GM21390 (cell line): ENCODE data around the gene ACSF2.
"Not testable (repeated sequence)": the region's sequence is repeated elsewhere in the genome, so short reads cannot be mapped to it uniquely, and the experiment has no call there.

Source experiments
- ATAC-seq: cut with Tn5 transposase; IDR thresholded peaks from one replicate; pipeline ENCODE4 v1.9.1; 2021; ENCODE audit not compliant: unreplicated experiment

ACSF2 gene

DNA sequence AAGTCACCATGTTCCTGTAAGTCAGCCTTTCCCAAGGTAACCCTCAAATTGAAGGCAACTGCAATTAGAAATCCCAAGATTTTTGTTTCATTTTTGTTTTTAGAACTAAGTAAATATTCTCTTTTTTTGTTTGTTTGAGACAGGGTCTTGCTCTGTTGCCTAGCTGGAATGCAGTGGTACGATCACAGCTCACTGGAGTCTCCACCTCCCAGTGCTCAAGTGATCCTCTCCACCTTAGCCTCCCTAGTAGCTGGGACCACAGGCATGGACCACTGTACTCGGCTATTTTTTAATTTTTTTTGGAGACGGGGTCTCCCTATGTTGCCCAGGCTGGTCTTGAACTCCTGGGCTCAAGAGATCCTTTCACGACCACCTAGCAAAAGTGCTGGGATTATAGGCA, 18.1 kb upstream of the ACSF2 start:
- ATAC-seq, result no peak

DNA sequence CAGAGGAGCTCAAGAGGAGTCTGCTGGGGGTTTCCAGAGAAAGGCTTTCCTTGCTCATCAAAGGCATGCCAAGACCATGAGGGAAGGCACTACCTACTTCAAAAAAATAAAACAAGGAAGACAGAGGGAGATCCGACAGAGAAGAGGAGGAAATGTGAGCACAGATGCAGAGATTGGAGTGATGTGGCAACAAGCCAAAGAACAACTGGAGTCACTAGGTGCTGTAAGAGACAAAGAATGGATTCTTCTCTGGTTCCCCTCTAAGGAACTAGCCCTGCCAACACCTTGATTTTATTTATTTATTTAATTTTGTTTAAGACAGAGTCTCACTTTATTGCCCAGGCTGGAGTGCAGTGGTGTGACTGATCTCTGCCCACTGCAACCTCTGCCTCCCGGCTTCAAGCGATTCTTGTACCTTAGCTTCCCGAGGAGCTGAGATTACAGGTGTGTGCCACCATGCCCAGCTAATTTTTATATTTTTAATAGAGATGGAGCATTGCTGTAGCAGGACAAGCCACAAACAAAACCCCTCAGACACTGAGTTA, 13.8 kb upstream of the ACSF2 start:
- no peak for ATAC-seq

DNA sequence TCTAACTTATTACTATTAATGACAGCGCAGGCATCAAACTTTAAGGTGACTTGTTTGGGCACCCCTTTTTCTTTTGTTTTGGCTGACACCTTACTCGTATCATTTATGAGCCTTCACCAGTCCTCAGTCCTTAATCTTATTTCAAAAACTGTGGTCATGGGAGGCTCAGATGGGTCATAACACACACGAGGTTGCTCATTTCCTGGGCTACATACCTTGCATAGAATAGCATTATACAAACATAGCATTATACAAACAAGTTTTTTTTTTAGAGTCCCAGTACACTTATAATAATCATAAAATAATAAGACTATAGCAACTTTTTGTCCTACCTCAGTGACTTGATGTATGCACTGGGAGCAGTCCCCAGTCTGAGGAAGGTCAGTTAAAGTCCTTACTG, 11.2 kb upstream of the ACSF2 start:
- no peak for ATAC-seq

DNA sequence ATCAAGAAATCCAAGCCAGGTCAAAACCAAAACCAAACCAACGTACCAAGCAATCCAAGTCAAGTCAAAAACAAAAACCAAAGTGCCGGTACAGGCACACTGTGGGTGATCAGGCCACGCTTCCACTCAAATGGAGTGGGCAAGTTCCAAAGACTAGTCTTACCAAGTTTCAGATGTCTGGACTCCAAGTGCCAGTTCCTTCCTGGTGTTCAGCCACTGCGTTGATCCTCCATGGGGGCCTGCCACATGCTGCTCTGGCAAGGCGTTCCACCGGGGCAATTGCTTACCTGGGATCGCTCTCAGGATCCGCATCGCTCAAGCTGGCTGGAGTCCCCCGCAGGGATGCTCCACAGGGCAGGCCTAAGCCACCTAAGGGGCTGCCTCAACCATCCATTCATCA, 6.4 kb upstream of the ACSF2 start:
- ATAC-seq, result not testable (repeated sequence)

DNA sequence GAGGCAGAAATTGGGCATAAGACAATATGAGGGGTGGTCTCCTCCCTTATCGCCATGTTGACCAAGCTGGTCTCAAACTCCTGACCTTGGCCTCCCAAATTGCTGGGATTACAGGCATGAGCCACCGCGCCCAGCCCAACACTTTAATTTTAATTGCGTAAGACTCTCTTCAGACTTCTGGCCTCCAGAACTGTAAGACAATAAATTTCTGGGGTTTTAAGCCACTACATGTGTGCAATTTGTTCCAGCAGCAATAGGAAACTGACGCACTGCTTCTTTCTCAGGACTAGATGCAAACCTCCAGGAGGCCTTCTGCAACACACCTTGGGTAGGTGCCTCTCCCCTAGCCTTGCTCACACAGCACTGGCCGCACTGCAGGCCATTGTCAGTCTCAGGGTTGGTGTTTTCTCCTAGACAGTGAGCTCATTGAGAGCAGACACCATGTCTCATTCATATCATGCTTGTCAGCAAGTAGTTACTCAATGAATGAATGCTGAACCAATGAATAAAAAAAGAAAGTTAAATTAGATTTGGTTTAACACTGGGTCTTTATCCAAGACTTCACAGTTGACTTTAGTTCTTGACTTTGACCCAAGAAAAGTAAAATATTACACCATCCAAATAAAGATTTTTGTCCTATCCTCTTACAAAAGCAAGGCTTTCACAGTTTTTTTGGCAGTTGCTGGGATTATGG, 5.5 kb upstream of the ACSF2 start:
- ATAC-seq, result no peak

DNA sequence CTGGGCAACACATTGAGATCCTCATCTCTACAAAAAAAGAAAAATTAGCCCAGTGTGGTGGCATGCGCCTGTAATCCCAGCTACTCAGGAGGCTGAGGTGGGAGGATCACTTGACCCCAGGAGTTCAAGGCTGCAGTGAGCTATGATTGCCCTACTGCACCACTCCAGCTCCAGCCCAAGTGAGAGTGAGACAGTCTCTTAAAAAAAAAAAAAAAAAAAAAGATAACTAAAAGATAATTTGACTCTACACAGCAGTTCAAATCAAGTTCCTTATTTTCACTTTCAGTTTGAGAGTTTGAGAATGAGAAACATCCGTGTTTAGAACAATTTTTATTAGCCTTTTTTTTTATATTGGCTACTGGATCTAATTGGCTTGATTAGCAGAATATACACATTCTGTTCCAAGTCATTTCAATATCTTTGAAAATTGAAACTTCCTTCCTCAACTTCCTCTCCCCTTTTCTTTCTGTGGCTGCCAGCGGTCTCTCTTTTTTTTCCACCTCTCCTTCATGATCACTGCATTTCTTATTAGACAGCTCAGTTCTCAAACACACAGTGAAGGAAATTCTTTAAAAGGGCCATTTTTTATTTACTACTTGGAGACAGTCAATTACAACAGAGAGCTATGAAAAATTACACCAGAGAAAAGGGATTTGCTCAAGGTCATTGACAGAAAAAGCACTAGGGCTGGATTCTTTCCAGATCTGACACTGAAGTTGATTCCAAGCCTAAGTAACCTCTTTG, 4.5 kb upstream of the ACSF2 start:
- no peak for ATAC-seq

DNA sequence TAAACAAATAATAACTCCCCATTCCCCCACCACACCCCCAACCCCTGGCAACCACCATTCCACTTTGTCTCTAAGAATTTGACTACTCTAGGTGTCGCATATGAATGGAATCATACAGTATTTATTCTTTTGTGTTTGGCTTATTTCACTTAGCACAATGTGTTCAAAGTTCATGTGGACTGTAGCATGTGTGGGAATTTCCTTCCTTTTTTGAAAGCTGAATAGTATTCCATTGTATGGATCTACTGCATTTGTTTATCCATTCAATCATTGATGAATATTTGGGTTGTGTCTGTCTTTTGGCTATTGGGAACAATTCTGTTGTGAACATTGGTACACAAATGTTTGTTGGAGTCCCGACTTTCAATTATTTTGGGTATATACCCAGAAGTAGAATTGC, 3.3 kb upstream of the ACSF2 start:
- ATAC-seq, result no peak

DNA sequence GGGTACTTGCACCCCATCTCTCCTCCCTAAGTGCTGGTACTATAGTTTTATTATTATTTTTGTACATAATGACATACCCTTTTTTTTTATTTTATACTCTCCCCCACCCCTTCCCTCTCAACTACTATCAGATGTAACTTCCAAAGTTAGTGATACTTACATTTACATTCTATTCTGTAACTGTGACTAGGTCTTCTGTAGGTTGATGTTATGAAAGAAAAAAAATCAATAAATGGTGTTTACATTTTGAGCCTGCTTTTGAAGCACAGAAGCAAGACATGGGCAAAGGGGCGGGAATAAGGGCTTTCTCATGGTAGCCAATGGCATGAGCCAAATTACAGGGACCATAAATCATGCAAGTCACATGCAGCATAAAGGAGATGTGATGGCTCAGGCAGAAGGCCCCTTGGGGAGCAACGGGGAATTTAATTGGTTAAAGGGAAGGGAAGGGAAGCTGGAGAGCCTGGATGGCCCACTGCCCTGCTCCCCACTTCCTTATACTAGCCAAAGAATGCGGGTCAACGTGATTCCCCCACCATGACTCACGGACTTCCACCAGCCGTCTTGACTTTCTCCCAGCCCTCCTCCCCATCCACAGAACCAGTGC, 2.4 kb upstream of the ACSF2 start:
- no peak for ATAC-seq

DNA sequence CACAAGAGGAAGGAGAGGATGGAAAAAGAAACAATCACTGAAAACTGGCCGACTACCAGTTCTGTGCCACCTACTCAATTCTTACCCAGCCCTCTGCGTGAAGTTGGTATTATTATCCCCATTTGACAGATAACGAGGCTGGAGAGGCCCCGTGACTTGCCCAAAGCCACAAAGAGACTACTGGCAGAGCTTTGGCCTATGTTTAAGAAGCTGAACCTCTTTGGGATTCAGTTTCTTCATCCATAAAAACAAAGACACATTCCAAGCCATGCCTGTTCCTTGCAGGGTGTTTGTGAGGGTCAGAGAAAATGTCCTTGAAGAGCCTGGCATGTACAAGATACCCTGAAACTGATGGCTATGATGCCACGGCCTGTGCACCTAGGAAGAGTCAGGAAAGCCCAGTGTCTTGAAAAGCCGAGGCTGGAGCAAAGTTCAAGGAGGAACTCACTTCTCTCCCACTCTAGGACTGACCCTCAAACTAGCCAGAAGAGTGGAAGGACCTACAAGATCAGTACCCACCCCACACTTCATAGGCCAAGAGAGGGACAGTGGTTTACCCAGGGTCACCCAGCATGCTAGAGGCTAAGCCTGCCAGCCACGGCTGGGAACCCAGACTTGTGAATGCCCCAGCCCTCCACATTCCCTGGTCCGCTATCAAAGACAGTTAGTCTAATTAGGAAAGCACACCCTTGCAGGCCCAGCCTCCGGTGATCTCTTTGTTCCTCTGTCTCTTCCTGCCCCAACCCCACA, 1.6 kb upstream of the ACSF2 start:
- no peak for ATAC-seq

DNA sequence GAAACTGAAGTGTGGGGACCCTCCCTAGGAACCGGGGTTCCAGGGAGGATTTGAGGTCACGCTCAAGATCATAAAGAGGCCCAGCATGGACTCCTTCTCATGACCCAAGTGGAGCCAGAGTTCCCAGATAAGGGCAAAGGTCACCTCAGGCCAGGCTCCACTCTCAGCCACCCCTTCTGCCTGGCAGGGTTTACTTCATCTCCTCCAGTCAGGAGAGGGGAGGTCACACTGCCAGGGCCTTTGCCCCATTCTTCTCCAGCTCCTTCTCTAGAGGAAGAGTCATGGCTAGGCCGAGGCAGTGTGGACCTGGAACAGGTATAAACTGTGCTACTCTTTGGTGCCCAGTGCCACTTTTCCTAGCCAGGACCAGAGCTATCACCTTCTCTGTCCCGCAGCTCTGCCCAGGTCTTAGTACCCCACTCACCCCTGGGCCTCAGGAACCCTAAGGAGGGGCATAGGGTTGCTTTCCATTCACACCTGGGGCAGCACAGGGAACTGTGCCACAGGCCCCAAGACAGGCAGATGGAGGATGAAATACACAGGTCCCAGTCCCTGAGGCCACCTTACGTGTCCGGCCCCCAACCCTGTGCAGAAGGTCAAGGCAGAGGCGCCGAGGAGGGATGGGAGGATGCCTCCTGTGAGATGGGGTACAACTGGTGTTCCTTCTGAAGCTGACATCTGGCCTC, 879 bp upstream of the ACSF2 start:
- no peak for ATAC-seq

DNA sequence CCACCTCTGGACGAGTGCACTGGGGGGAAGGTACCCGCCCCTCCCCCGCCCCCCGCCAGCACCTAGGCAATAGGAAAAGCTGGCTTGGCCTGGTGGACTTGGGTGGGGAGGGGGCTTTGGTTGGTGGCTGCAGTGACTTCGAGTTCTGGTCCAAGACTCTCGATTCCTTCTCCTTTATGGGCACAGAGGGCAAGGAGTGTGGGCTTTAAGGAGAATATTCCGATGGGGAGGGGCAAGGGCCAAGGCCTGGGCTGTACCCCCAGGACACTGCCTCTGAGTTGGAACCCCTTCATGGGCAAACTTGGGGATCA, 409 bp downstream of the ACSF2 start:
- no peak for ATAC-seq

DNA sequence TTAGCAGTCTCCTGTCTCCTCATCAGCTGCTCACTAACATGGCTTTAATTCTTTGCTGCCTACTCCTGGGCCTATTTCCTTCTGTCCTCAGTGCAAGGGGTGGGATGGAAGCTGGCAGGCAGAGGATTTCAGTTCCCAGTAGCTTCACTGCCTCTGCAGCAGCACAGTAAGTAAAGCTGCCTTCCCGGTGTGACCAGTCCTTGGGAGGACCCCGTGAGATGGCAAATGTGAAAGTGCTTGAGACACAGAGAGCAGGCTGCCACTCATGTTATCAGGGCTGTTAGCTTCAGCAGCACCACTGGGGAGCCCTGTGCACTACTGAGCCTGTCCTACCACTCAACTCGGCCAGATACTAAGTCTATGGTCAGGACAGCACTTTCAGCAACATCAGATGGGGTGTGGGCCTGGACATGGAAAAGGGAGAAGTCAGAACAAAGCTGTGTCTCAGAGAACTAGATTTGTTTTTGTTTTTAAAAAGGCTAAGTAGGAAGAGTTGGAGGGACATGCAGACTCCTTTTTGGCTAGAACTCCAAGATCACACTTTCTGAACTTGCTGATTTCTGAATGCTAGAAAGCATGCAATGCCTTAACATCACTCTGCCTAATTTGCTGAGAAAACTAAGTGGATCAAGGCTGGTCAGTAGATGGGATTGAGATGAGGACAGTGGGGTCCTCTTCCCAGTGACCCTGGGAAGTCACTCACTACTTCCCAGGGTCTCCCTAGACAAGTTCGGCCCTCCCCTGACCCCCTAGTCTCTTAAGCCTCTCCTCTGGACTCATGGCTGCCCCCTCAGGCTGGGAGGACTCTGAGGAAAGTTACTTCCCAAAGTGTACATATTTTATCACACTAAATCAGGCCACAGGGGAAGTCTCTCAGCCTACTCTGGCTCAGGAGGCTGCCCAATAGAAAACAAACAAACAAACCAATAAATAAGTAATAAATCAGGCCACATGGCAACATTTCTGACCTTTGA, 1.1 kb downstream of the ACSF2 start:
- ATAC-seq, result no peak

DNA sequence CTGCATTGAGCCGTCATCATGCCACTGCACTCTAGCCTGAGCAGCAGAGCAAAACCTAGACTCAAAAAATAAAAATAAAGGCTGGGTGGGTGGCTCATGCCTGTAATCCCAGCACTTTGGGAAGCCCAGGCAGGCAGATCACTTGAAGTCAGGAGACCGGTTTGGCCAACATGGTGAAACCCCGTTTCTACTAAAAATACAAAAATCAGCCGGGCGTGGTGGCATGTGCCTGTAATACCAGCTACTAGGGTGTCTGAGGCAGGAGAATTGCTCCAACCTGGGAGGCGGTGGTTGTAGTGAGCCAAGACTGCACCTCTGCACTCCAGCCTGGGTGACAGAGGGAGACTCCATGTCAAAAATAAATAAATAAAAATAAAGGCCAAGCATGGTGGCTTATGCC, 2.1 kb downstream of the ACSF2 start:
- not testable (repeated sequence) for ATAC-seq

DNA sequence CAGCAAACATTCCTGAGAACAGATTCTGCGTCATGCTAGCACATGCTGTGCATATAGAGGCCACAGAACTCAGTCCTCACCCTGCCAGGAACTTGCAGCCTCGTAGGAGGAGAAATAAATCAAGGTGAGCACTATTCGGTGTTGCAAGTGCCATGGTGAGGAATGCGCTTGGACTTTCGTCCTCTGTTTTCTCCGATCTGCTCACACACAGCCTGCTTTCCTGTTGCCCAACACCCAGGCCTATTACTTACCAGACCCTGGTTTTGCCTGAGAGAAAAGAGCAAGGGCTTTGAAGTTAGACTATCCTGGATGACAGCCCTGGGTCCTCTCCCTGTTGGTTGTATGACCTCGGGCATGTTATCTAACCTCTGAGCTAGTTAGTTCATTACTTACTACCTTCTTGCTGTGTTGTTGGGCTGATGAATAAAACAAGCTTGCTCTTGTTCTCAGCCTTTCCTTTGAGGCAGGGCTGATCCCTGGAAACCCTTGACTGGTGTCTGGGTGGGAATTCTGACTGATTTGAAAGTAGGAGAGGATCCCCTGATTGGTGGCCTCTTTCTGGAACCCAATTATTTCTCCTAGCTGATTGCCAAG, 2.9 kb downstream of the ACSF2 start:
- ATAC-seq, result no peak

DNA sequence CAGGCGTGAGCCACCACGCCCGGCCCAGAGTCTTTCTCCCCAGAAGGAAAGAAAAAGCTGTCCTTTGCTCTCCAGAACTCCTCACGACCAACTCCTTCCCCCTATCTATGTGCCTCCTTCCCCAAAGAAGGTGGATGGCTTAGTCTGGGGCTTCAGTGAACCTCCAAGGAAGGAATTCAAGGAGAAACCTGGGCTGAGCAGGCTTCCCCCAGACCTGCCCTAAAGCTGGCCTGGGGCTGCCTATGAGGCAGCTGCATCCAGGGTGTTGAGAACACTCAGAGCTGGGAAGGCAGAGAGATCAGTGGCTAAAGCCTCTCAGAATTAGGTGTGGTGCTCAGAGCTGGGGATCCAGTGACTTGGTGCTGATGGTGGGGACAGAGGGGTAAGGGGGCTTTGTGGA, 3.8 kb downstream of the ACSF2 start:
- ATAC-seq, result no peak

DNA sequence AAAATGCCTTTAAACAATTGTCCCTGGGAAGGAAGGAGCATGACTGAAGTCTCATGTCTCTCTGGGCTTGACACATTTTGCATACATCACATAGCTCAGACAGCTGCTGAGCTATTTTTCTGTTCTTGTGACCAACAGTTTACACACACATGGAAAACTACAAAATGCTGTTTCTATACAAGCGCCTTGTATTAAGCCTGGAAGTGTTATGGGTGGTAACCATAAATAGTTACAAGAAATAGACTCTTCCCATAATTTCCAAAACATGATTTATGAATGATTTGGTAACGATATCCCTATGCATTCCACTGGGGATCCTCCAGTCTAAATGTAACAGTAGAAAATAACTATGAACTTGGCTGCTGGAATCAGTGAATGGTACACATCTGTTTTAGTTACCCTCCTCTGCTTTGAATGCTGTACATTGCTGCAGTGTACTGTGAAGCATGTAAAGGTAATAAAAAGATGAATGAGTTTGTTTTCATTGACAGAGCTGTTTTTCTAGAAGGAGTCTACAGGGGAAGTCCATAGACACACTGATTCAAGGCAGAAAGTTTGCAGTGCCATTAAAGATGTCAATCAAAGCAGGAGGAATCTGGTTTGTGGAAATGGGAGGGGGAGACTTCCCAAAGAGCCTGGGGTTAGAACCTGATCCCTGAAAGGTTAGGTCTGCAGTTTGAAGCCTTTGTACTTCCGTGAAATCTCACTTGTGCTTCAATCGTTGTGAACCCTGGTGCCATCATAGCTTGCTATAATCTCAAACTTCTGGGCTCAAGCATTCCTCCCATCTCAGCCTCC, 5.0 kb downstream of the ACSF2 start:
- ATAC-seq, result no peak

DNA sequence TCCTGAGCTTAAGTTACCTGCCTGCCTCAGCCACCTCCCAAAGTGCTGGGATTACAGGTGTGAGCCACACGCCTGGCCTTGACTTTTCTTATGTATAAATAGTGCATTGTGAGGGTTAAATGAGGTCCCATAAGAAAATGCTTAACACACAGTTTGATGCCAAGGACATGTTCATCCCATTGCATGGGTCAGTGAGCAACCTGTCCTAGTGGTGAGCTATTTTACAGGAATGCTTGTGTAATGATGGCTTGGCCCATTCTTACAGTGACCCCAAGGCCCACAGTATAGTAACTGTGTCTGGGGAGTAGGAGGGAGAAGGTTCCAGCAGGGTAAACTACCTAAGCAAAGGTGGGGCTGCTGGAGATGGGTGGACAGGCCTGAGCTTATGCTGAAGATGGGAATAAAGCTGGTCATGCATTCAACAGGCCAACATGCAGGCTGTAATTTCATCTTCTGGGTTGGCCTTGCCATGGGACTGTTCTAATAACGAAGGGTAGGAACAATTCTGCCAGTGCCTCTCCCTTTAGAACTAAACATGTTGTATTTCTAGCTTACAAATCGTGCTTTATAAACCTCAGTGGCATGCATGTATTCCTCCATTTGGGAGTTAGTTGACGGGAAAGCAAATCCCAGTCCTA, 6.2 kb downstream of the ACSF2 start:
- ATAC-seq, result no peak

DNA sequence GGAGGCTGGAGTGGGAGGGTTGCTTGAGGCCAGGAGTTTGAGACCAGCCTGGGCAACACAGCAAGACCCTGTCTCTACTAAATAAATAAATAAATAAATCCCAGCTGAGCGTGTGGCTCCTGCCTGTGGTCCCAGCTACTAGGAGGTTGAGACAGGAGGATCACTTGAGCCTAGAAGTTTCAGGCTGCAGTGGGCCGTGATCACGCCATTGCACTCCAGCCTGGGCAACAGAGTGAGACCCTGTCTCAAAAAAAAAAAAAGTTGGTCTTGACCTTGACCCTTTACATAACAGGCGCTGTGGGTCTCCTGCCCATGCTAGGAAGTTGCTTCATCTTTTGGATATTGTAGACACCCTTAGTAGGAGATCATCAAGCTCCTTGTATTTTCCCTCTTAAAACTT, 11.4 kb downstream of the ACSF2 start:
- ATAC-seq, result no peak
